SK-N-SH treated with all-trans-retinoic acid at 6 μM for 48 hours (cell line): ENCODE results near the gene HBB.

Experiments used
- GLIS3 ChIP-seq: fragments of 250-450 bp; sonication (Bioruptor Pico); IDR thresholded peaks from 2 replicates; pipeline ENCODE4 v1.5.0; 2020; ENCODE audit warnings: mild to moderate bottlenecking, moderate library complexity
- TCF4 ChIP-seq: fragments of 250-450 bp; sonication (Bioruptor Pico); IDR thresholded peaks from 2 replicates; pipeline ENCODE4 v1.8.0; 2021; ENCODE audit warnings: mild to moderate bottlenecking, moderate library complexity, borderline replicate concordance
- TF ChIP-seq, protein P1 (sequence below): fragments of 250-450 bp; sonication (Bioruptor Pico); IDR thresholded peaks from 2 replicates; pipeline ENCODE4 v1.5.0; 2020; ENCODE audit warnings: mild to moderate bottlenecking, moderate library complexity
- TF ChIP-seq, protein P2 (sequence below): fragments of 250-450 bp; sonication (Bioruptor Pico); IDR thresholded peaks from 2 replicates; pipeline ENCODE4 v1.8.0; 2021; ENCODE audit warnings: low read depth, mild to moderate bottlenecking, moderate library complexity, borderline replicate concordance
- TF ChIP-seq, protein P3 (sequence below): fragments of 250-450 bp; sonication (Bioruptor Pico); IDR thresholded peaks from 2 replicates; pipeline ENCODE4 v1.8.0; 2020; ENCODE audit warnings: mild to moderate bottlenecking, moderate library complexity, borderline replicate concordance
- TF ChIP-seq, protein P4 (sequence below): fragments of 250-450 bp; sonication (Bioruptor Pico); IDR thresholded peaks from 2 replicates; pipeline ENCODE4 v1.5.1; 2020; ENCODE audit warnings: low read depth, mild to moderate bottlenecking, moderate library complexity

DNA sequence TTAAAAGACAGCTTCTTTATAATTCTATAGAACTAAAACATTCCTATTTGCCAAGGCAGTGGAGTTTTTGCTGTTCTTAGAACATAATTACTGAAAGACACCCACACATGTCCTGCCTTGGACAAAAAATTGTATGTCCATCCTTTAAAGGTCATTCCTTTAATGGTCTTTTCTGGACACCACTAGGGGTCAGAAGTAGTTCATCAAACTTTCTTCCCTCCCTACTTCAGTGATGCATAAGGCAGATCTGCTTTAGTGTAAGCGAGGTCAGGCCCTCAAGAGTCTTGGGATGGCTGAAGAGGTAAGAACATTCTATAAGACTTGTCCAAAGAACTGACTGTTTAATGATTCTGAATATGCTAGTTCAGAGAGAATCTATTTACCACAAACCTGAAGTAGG is 22.1 kb downstream of the HBB start:
- TF ChIP-seq, protein P1, sequence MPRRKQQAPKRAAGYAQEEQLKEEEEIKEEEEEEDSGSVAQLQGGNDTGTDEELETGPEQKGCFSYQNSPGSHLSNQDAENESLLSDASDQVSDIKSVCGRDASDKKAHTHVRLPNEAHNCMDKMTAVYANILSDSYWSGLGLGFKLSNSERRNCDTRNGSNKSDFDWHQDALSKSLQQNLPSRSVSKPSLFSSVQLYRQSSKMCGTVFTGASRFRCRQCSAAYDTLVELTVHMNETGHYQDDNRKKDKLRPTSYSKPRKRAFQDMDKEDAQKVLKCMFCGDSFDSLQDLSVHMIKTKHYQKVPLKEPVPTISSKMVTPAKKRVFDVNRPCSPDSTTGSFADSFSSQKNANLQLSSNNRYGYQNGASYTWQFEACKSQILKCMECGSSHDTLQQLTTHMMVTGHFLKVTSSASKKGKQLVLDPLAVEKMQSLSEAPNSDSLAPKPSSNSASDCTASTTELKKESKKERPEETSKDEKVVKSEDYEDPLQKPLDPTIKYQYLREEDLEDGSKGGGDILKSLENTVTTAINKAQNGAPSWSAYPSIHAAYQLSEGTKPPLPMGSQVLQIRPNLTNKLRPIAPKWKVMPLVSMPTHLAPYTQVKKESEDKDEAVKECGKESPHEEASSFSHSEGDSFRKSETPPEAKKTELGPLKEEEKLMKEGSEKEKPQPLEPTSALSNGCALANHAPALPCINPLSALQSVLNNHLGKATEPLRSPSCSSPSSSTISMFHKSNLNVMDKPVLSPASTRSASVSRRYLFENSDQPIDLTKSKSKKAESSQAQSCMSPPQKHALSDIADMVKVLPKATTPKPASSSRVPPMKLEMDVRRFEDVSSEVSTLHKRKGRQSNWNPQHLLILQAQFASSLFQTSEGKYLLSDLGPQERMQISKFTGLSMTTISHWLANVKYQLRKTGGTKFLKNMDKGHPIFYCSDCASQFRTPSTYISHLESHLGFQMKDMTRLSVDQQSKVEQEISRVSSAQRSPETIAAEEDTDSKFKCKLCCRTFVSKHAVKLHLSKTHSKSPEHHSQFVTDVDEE (CRISPR knock-in tag), result no peak
- TF ChIP-seq, protein P2, sequence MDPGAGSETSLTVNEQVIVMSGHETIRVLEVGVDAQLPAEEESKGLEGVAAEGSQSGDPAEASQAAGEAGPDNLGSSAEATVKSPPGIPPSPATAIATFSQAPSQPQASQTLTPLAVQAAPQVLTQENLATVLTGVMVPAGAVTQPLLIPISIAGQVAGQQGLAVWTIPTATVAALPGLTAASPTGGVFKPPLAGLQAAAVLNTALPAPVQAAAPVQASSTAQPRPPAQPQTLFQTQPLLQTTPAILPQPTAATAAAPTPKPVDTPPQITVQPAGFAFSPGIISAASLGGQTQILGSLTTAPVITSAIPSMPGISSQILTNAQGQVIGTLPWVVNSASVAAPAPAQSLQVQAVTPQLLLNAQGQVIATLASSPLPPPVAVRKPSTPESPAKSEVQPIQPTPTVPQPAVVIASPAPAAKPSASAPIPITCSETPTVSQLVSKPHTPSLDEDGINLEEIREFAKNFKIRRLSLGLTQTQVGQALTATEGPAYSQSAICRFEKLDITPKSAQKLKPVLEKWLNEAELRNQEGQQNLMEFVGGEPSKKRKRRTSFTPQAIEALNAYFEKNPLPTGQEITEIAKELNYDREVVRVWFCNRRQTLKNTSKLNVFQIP (CRISPR knock-in tag), result no peak
- TF ChIP-seq TCF4 (CRISPR knock-in tag) (no peak), GLIS3 (CRISPR knock-in tag) (no peak)
- TF ChIP-seq, protein P3, sequence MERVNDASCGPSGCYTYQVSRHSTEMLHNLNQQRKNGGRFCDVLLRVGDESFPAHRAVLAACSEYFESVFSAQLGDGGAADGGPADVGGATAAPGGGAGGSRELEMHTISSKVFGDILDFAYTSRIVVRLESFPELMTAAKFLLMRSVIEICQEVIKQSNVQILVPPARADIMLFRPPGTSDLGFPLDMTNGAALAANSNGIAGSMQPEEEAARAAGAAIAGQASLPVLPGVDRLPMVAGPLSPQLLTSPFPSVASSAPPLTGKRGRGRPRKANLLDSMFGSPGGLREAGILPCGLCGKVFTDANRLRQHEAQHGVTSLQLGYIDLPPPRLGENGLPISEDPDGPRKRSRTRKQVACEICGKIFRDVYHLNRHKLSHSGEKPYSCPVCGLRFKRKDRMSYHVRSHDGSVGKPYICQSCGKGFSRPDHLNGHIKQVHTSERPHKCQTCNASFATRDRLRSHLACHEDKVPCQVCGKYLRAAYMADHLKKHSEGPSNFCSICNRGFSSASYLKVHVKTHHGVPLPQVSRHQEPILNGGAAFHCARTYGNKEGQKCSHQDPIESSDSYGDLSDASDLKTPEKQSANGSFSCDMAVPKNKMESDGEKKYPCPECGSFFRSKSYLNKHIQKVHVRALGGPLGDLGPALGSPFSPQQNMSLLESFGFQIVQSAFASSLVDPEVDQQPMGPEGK (CRISPR knock-in tag), result no peak
- TF ChIP-seq, protein P4, sequence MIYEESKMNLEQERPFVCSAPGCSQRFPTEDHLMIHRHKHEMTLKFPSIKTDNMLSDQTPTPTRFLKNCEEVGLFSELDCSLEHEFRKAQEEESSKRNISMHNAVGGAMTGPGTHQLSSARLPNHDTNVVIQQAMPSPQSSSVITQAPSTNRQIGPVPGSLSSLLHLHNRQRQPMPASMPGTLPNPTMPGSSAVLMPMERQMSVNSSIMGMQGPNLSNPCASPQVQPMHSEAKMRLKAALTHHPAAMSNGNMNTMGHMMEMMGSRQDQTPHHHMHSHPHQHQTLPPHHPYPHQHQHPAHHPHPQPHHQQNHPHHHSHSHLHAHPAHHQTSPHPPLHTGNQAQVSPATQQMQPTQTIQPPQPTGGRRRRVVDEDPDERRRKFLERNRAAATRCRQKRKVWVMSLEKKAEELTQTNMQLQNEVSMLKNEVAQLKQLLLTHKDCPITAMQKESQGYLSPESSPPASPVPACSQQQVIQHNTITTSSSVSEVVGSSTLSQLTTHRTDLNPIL (CRISPR knock-in tag), result no peak
